Inferior parietal cortex (tissue), 1 donor: ENCODE data around the gene PHACTR1.
"Not testable (repeated sequence)": the region's sequence is repeated elsewhere in the genome, so short reads cannot be mapped to it uniquely, and the experiment has no call there.

Experiments
- DNase-seq: peaks from one replicate; pipeline ENCODE4 v3.0.0-alpha.2; 2016; ENCODE audit errors: extremely low spot score

The PHACTR1 gene

GRCh38 chr6:13103169-13103568 is 386.6 kb downstream of the PHACTR1 start:
- DNase-seq, result no peak

GRCh38 chr6:13105139-13105538 is 388.6 kb downstream of the PHACTR1 start:
- no peak for DNase-seq

GRCh38 chr6:13112921-13113320 is 396.4 kb downstream of the PHACTR1 start:
- DNase-seq, result no peak

GRCh38 chr6:13113376-13113775 is 396.8 kb downstream of the PHACTR1 start:
- DNase-seq, result no peak

GRCh38 chr6:13113981-13114593 is 397.5 kb downstream of the PHACTR1 start:
- no peak for DNase-seq

GRCh38 chr6:13116155-13116554 is 399.6 kb downstream of the PHACTR1 start:
- DNase-seq, result no peak

GRCh38 chr6:13117570-13117969 is 401.0 kb downstream of the PHACTR1 start:
- no peak for DNase-seq

- no peak for DNase-seq
These were observed 403.0 kb downstream of the PHACTR1 start for GRCh38 chr6:13119549-13119948.

GRCh38 chr6:13120483-13121482 is 404.2 kb downstream of the PHACTR1 start:
- DNase-seq, result no peak

GRCh38 chr6:13124131-13124530 is 407.6 kb downstream of the PHACTR1 start:
- DNase-seq, result no peak

GRCh38 chr6:13125841-13126240 is 409.3 kb downstream of the PHACTR1 start:
- DNase-seq, result no peak

- DNase-seq, result no peak
These were observed 415.5 kb downstream of the PHACTR1 start for GRCh38 chr6:13131935-13132661.

GRCh38 chr6:13133894-13134293 is 417.3 kb downstream of the PHACTR1 start:
- not testable (repeated sequence) for DNase-seq

GRCh38 chr6:13135152-13135551 is 418.6 kb downstream of the PHACTR1 start:
- DNase-seq, result no peak

- DNase-seq, result no peak
These were observed 422.6 kb downstream of the PHACTR1 start for GRCh38 chr6:13139119-13139518.

GRCh38 chr6:13140980-13141379 is 424.4 kb downstream of the PHACTR1 start:
- no peak for DNase-seq

- no peak for DNase-seq
These were observed 424.8 kb downstream of the PHACTR1 start for GRCh38 chr6:13141387-13141786.

- no peak for DNase-seq
These were observed 426.0 kb downstream of the PHACTR1 start for GRCh38 chr6:13142611-13143010.

- DNase-seq, result no peak
These were observed 429.9 kb downstream of the PHACTR1 start for GRCh38 chr6:13146442-13146841.

- DNase-seq, result no peak
These were observed 430.8 kb downstream of the PHACTR1 start for GRCh38 chr6:13147376-13147775.

GRCh38 chr6:13147782-13148181 is 431.2 kb downstream of the PHACTR1 start:
- no peak for DNase-seq

GRCh38 chr6:13152764-13153163 is 436.2 kb downstream of the PHACTR1 start:
- no peak for DNase-seq
